MCF 10A (cell line): Measurements from ENCODE around the gene ANO4. TPM values are rescaled to one million over a fixed set of nuclear protein-coding genes. Genes with fewer than 3 reads are reported as not detected.

Source experiments
- BruUV-seq: library from RNA; stranded (reverse); fragments of 400-500 nt; replicated peaks from 2 replicates; lab custom pipeline; 2021; lab: Mats Ljungman, UMichigan
- CTCF ChIA-PET: fragments of 300-600 bp; sonication (Branson Sonifier 250); formaldehyde crosslinking; extraction: SDS; loops from one replicate; lab custom pipeline; 2021; ENCODE audit warnings: antibody characterized with exemption, inconsistent platforms; lab: Yijun Ruan, JAX
- POLR2A ChIA-PET: fragments of 300-600, 350-650 bp; sonication (Branson Sonifier 250); formaldehyde crosslinking; extraction: SDS; loops from one replicate; lab custom pipeline; 2020; ENCODE audit warnings: antibody characterized with exemption, inconsistent platforms; lab: Yijun Ruan, JAX
- DNase-seq: peaks from one replicate; pipeline ENCODE4 v3.0.0-alpha.2; 2018; ENCODE audit not compliant: unreplicated experiment
- H3K27ac Mint-ChIP-seq: one replicate; pipeline ENCODE4 v1.8.0; 2022; ENCODE audit warnings: mild to moderate bottlenecking, low read depth, mixed read lengths; ENCODE audit not compliant: unreplicated experiment
- H3K27me3 Mint-ChIP-seq: one replicate; pipeline ENCODE4 v1.8.0; 2022; ENCODE audit warnings: mixed read lengths; ENCODE audit not compliant: insufficient read depth, unreplicated experiment
- H3K36me3 Mint-ChIP-seq: one replicate; pipeline ENCODE4 v1.8.0; 2022; ENCODE audit warnings: mild to moderate bottlenecking, moderate library complexity, mixed read lengths; ENCODE audit not compliant: insufficient read depth, unreplicated experiment
- H3K4me1 Mint-ChIP-seq: one replicate; pipeline ENCODE4 v1.8.0; 2022; ENCODE audit warnings: mixed read lengths; ENCODE audit not compliant: insufficient read depth, unreplicated experiment
- H3K4me3 Mint-ChIP-seq: one replicate; pipeline ENCODE4 v1.8.0; 2022; ENCODE audit warnings: mild to moderate bottlenecking, moderate library complexity, mixed read lengths; ENCODE audit not compliant: unreplicated experiment
- H3K9me3 Mint-ChIP-seq: one replicate; pipeline ENCODE4 v1.8.0; 2022; ENCODE audit warnings: mixed read lengths; ENCODE audit not compliant: unreplicated experiment
- CTCF ChIP-seq: fragments of 200-600 bp; IDR thresholded peaks from one replicate; pipeline ENCODE4 v1.8.0; 2022; ENCODE audit warnings: antibody characterized with exemption, mild to moderate bottlenecking; ENCODE audit not compliant: unreplicated experiment
- intact Hi-C: fragments of 100-400 bp; cut with micrococcal nuclease; formaldehyde crosslinking; loops from 2 replicates; pipeline ENCODE4 v1.14.1; 2022
- total RNA-seq: library from RNA; stranded (reverse); gene quantifications from 2 replicates; pipeline ENCODE4 v1.2.3, GENCODE V29; 2022

ANO4 gene
- total RNA-seq, 1 experiment from 2014 or later, result 0.91 TPM

DNA sequence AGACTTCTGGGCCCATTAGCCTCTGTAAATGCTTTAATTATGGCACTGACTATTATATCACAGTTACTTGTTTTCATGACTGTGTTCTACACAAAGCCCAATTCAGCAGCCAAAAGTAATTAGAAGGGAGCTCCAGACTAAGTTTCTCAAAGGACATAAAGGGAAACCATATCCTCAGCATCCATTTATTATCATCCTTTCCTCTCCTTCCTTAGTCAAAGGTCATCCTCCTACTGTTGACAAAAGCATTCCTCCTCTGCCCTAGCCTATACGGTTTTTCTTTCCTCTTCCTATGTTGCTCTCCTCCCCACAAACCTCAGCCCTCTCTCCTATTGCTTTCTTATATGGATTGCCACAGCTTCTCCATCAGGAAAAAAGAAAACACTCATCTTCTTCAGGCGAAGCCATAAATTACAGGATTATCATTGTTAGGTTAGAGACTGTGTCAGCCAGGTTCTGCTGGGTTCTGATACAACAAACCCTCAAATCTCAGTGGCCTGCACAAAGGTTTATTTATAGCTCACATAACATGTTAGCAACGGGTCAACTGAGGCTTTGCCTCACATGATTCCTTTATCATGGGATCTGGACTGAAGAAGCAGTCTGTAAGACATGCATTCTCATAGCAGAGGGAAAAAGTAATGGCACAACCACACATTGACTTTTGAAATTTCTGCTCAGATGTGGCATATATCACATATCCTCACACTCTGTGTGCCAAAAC, 208.3 kb downstream of the ANO4 start:
- Mint-ChIP-seq H3K4me3 (no peak overlapping the region), H3K36me3 (peaks cover 4% of the 10 kb centered on the region), H3K27ac (no peak overlapping the region), H3K9me3 (no peaks in the 10 kb centered on the region), H3K4me1 (peaks cover 6% of the 10 kb centered on the region), H3K27me3 (no peaks in the 10 kb centered on the region)
- intact Hi-C loops, result no loop called here
- no peak for DNase-seq
- CTCF ChIA-PET, result interaction anchor here (0.6 to 0.8 kb wide), 4 partner anchors 120 to 1564 kb away, joined by 3 to 5 read pairs (median 3); partner anchors contain the start of gene SLC5A8
- no TSS peak for BruUV-seq
- TF ChIP-seq CTCF, result no peak
- POLR2A ChIA-PET, result no interaction called here

GRCh38 chr12:101004898-101005297, 210.3 kb downstream of the ANO4 start:
- intact Hi-C loops, result no loop called here
- Mint-ChIP-seq H3K27me3 (no peaks in the 10 kb centered on the region), H3K4me1 (peaks cover 6% of the 10 kb centered on the region), H3K36me3 (peaks cover 4% of the 10 kb centered on the region), H3K4me3 (no peak overlapping the region), H3K27ac (no peak overlapping the region), H3K9me3 (no peaks in the 10 kb centered on the region)
- ChIA-PET CTCF (no interaction called here), POLR2A (interaction anchor here (0.6 to 1.3 kb wide), 2 partner anchors 13 to 429 kb away, joined by 3 read pairs; no protein-coding TSS in a partner anchor)
- no TSS peak for BruUV-seq
- TF ChIP-seq CTCF, result no peak
- no peak for DNase-seq

DNA sequence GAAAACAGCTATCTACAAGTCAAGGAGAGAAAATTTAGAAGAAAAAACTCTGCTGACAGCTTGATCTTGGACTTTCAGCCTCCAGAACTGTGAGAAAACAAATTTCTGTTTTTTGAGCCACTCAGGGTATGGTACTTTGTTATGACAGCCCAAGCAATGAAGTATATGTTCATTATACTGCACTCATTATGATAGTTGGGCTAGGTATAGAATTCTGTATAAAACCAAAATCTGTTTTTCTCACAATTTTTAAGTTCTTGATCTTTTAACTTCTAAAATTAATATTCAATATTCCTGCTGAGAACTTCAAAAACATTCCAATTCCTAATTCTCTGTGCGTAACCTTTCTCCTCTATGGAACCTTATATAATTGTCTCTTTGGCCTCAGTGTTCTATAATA, 214.7 kb downstream of the ANO4 start:
- H3K27ac Mint-ChIP-seq, result no peak overlapping the region
- CTCF ChIA-PET, result no interaction called here
- no peak for DNase-seq

GRCh38 chr12:101010896-101011295, 216.3 kb downstream of the ANO4 start:
- Mint-ChIP-seq H3K27me3 (no peaks in the 10 kb centered on the region), H3K9me3 (peaks cover 7% of the 10 kb centered on the region), H3K36me3 (no peaks in the 10 kb centered on the region), H3K27ac (no peak overlapping the region), H3K4me1 (no peaks in the 10 kb centered on the region), H3K4me3 (no peak overlapping the region)
- POLR2A ChIA-PET, result no interaction called here
- TF ChIP-seq CTCF, result no peak
- no TSS peak for BruUV-seq
- CTCF ChIA-PET, result no interaction called here
- intact Hi-C loops, result no loop called here
- no peak for DNase-seq

More for the DNA sequence above, 214.7 kb downstream of the ANO4 start:
- intact Hi-C loops, result no loop called here
- Mint-ChIP-seq H3K36me3 (no peaks in the 10 kb centered on the region), H3K27me3 (no peaks in the 10 kb centered on the region), H3K4me1 (no peaks in the 10 kb centered on the region), H3K9me3 (peaks cover 7% of the 10 kb centered on the region), H3K4me3 (no peak overlapping the region)
- POLR2A ChIA-PET, result no interaction called here
- TF ChIP-seq CTCF, result no peak
- BruUV-seq, result no TSS peak
